NCI-H82 treated with DMSO at 0.1 percent for 48 hours (cell line): ENCODE data around the gene ANKMY1.

Experiments used
- DNase-seq: peaks from one replicate; lab custom pipeline; 2025; ENCODE audit not compliant: unreplicated experiment; lab: John Stamatoyannopoulos, UW

The ANKMY1 gene

GRCh38 chr2:240581811-240582210 lies 24.0 kb upstream of the ANKMY1 start:
- DNase-seq: no peak

GRCh38 chr2:240579771-240580614 lies 22.2 kb upstream of the ANKMY1 start:
- DNase-seq: no peak

GRCh38 chr2:240579071-240579762 lies 21.4 kb upstream of the ANKMY1 start:
- DNase-seq: no peak

- DNase-seq: no peak
Observed at GRCh38 chr2:240578488-240578887, 20.7 kb upstream of the ANKMY1 start.

- DNase-seq: no peak
Observed at GRCh38 chr2:240578110-240578450, 20.3 kb upstream of the ANKMY1 start.

GRCh38 chr2:240577281-240578109 lies 19.7 kb upstream of the ANKMY1 start:
- DNase-seq: no peak

GRCh38 chr2:240576436-240577205 lies 18.8 kb upstream of the ANKMY1 start:
- no peak for DNase-seq

GRCh38 chr2:240576036-240576435 lies 18.2 kb upstream of the ANKMY1 start:
- DNase-seq: no peak

GRCh38 chr2:240575101-240575965 lies 17.5 kb upstream of the ANKMY1 start:
- no peak for DNase-seq

- no peak for DNase-seq
Observed at GRCh38 chr2:240574386-240575100, 16.8 kb upstream of the ANKMY1 start.

- no peak for DNase-seq
Observed at GRCh38 chr2:240573516-240574385, 16.0 kb upstream of the ANKMY1 start.

- no peak for DNase-seq
Observed at GRCh38 chr2:240573071-240573515, 15.3 kb upstream of the ANKMY1 start.

GRCh38 chr2:240572141-240573031 lies 14.6 kb upstream of the ANKMY1 start:
- DNase-seq: no peak

GRCh38 chr2:240571314-240571973 lies 13.7 kb upstream of the ANKMY1 start:
- no peak for DNase-seq

- DNase-seq: no peak
Observed at GRCh38 chr2:240570531-240571313, 12.9 kb upstream of the ANKMY1 start.

GRCh38 chr2:240569998-240570530 lies 12.3 kb upstream of the ANKMY1 start:
- DNase-seq: no peak
